H1 (cell line): ENCODE measurements around the gene FUBP3. TPM values are rescaled to one million over a fixed set of nuclear protein-coding genes. Genes with fewer than 3 reads are reported as not detected.
A peak's percentile ranks its signal among the peaks of the same experiment; 100 is the strongest.

Experiments
- CTCF ChIA-PET: fragments of 300-600 bp; sonication (Branson Sonifier 250); formaldehyde crosslinking; loops from one replicate; lab custom pipeline; 2021; ENCODE audit not compliant: partially characterized antibody; lab: Charles Lee
- POLR2A ChIA-PET: fragments of 300-600 bp; sonication (Branson Sonifier 250); formaldehyde crosslinking; loops from one replicate; lab custom pipeline; 2021; ENCODE audit warnings: inconsistent platforms; ENCODE audit not compliant: partially characterized antibody; lab: Charles Lee
- DNase-seq, 2 experiments: peaks; one replicate each; pipeline versions ENCODE4 v3.0.0 to v3.0.0-alpha.2; 2010 to 2022; ENCODE audit warnings: low spot score in 2 of 2, low read depth in 1 of 2, mixed read lengths in 1 of 2
- FAIRE-seq: peaks from 2 replicates; lab custom pipeline; 2011; peaks lifted over from hg19 to GRCh38; lab: Jason Lieb, UNC
- H2AFZ ChIP-seq: 2 replicates; pipeline ENCODE4 v1.8.1; 2012; ENCODE audit warnings: low read length, inconsistent platforms
- H2AK5ac ChIP-seq: 2 replicates; pipeline ENCODE4 v1.6.1; 2013; ENCODE audit warnings: low read depth, low read length
- H2BK120ac ChIP-seq: replicated peaks from 2 replicates; pipeline ENCODE3; 2013; ENCODE audit warnings: low read depth, low read length, inconsistent platforms
- H2BK12ac ChIP-seq: 2 replicates; pipeline ENCODE4 v1.6.1; 2013; ENCODE audit warnings: low read depth, low read length
- H2BK15ac ChIP-seq: 2 replicates; pipeline ENCODE4 v1.6.1; 2013; ENCODE audit warnings: low read length
- H2BK20ac ChIP-seq: 2 replicates; pipeline ENCODE4 v1.6.1; 2013; ENCODE audit warnings: low read length
- H2BK5ac ChIP-seq: 2 replicates; pipeline ENCODE4 v1.6.1; 2013; ENCODE audit warnings: low read depth, low read length
- H3K14ac ChIP-seq: 2 replicates; pipeline ENCODE4 v1.6.1; 2013; ENCODE audit warnings: inconsistent platforms; ENCODE audit not compliant: insufficient read length
- H3K18ac ChIP-seq: 2 replicates; pipeline ENCODE4 v1.6.1; 2013; ENCODE audit warnings: low read length; ENCODE audit errors: extremely low read depth
- H3K23ac ChIP-seq: 2 replicates; pipeline ENCODE4 v1.6.1; 2013; ENCODE audit warnings: inconsistent platforms; ENCODE audit not compliant: insufficient read length
- H3K23me2 ChIP-seq: 2 replicates; pipeline ENCODE4 v1.6.1; 2013; ENCODE audit warnings: low read depth, low read length
- H3K27ac ChIP-seq: 2 replicates; pipeline ENCODE4 v1.6.1; 2011; ENCODE audit warnings: low read depth, low read length, inconsistent platforms
- H3K27me3 ChIP-seq, 4 experiments: replicated peaks in 1 of 4; 1 replicate in 1 of 4; 2 replicates in 3 of 4; pipeline versions ENCODE4 v1.6.1 to v1.8.1; 2011 to 2013; ENCODE audit warnings: low read length in 3 of 4, mild to moderate bottlenecking in 3 of 4, inconsistent platforms in 2 of 4, mixed read lengths in 2 of 4, moderate library complexity in 1 of 4; ENCODE audit not compliant: control insufficient read depth in 3 of 4, insufficient read depth in 3 of 4; ENCODE audit errors: extremely low read depth in 1 of 4
- H3K36me3 ChIP-seq, 4 experiments: 2 replicates each; pipeline versions ENCODE4 v1.6.1 to v1.8.1; 2011 to 2013; ENCODE audit warnings: mild to moderate bottlenecking in 4 of 4, low read length in 3 of 4, moderate library complexity in 2 of 4, control low read depth in 1 of 4, inconsistent platforms in 1 of 4; ENCODE audit not compliant: insufficient read depth in 4 of 4, control insufficient read depth in 2 of 4
- H3K4ac ChIP-seq: replicated peaks from 2 replicates; pipeline ENCODE3; 2013; ENCODE audit warnings: low read length, low read depth, mixed read lengths, inconsistent platforms; ENCODE audit not compliant: insufficient read length
- H3K4me1 ChIP-seq, 4 experiments: replicated peaks in 1 of 4; 1 replicate in 1 of 4; 2 replicates in 3 of 4; pipeline versions ENCODE4 v1.6.1 to v1.8.1; 2011 to 2013; ENCODE audit warnings: low read length in 3 of 4, inconsistent platforms in 2 of 4, mixed read lengths in 1 of 4; ENCODE audit not compliant: insufficient read depth in 4 of 4, control insufficient read depth in 3 of 4
- H3K4me2 ChIP-seq, 2 experiments: 2 replicates each; pipeline versions ENCODE4 v1.6.1 to v1.8.1; 2011 to 2013; ENCODE audit warnings: low read depth in 2 of 2, low read length in 2 of 2, control low read depth in 1 of 2, inconsistent platforms in 1 of 2, mild to moderate bottlenecking in 1 of 2; ENCODE audit not compliant: insufficient read depth in 1 of 2
- H3K4me3 ChIP-seq, 4 experiments: fragments of 200-600, 300-600 bp in 1 of 4; sonication (generic), shearing (Covaris generic), sonication (Bioruptor Twin) in 1 of 4; 2 replicates each; pipeline versions ENCODE4 v1.5.1 to v1.8.1; 2011 to 2016; ENCODE audit warnings: low read length in 4 of 4, low read depth in 3 of 4, control low read depth in 2 of 4, inconsistent platforms in 2 of 4, mild to moderate bottlenecking in 2 of 4, mixed read lengths in 1 of 4, moderate library complexity in 1 of 4; ENCODE audit not compliant: insufficient read depth in 2 of 4; ENCODE audit errors: extremely low read depth in 1 of 4
- H3K56ac ChIP-seq: replicated peaks from 2 replicates; pipeline ENCODE3; 2013; ENCODE audit warnings: low read depth, mild to moderate bottlenecking, mixed read lengths, low read length, inconsistent platforms; ENCODE audit not compliant: insufficient read length
- H3K79me1 ChIP-seq: 2 replicates; pipeline ENCODE4 v1.6.1; 2013; ENCODE audit warnings: low read depth, low read length, control low read depth
- H3K79me2 ChIP-seq, 2 experiments: 2 replicates each; pipeline versions ENCODE4 v1.6.1 to v1.8.1; 2012 to 2013; ENCODE audit warnings: low read length in 2 of 2, mild to moderate bottlenecking in 2 of 2, inconsistent platforms in 1 of 2; ENCODE audit not compliant: insufficient read depth in 2 of 2, control insufficient read depth in 1 of 2
- H3K9ac ChIP-seq, 4 experiments: replicated peaks in 1 of 4; 1 replicate in 1 of 4; 2 replicates in 3 of 4; pipeline versions ENCODE4 v1.6.1 to v1.8.1; 2011 to 2013; ENCODE audit warnings: low read depth in 3 of 4, low read length in 3 of 4, control low read depth in 2 of 4, mild to moderate bottlenecking in 2 of 4, moderate library complexity in 2 of 4, inconsistent platforms in 1 of 4; ENCODE audit errors: extremely low read depth in 1 of 4
- H3K9me3 ChIP-seq, 2 experiments: 2 replicates each; pipeline versions ENCODE4 v1.6.1 to v1.8.1; 2012 to 2013; ENCODE audit warnings: mild to moderate bottlenecking in 2 of 2, moderate library complexity in 2 of 2, control low read depth in 1 of 2, inconsistent platforms in 1 of 2, low read depth in 1 of 2, low read length in 1 of 2, mixed read lengths in 1 of 2; ENCODE audit not compliant: insufficient read depth in 2 of 2
- H4K20me1 ChIP-seq, 2 experiments: replicated peaks in 1 of 2; 2 replicates each; pipeline versions ENCODE3 to v1.8.1; 2011 to 2013; ENCODE audit warnings: inconsistent platforms in 2 of 2, low read length in 2 of 2, mild to moderate bottlenecking in 1 of 2; ENCODE audit not compliant: insufficient read depth in 2 of 2, control insufficient read depth in 1 of 2
- H4K5ac ChIP-seq: 2 replicates; pipeline ENCODE4 v1.6.1; 2013; ENCODE audit warnings: low read length, low read depth, mixed read lengths, inconsistent platforms; ENCODE audit not compliant: insufficient read length
- H4K8ac ChIP-seq: 2 replicates; pipeline ENCODE4 v1.8.0; 2013; ENCODE audit warnings: mild to moderate bottlenecking, moderate library complexity, low read length, inconsistent platforms; ENCODE audit not compliant: insufficient read depth; ENCODE audit errors: extremely low read depth
- H4K91ac ChIP-seq: replicated peaks from 2 replicates; pipeline ENCODE3; 2013; ENCODE audit warnings: low read length, mixed read lengths, inconsistent platforms; ENCODE audit not compliant: insufficient read length
- CTBP2 ChIP-seq: IDR thresholded peaks from 2 replicates; pipeline ENCODE4 v1.7.0; 2011; ENCODE audit warnings: borderline replicate concordance, mild to moderate bottlenecking, moderate library complexity, mixed read lengths, low read length; ENCODE audit not compliant: insufficient read depth, insufficient read length
- CTCF ChIP-seq, 3 experiments: IDR thresholded peaks; 1 replicate in 2 of 3; 2 replicates in 1 of 3; pipeline versions ENCODE4 v1.5.1 to v1.6.1; 2011; ENCODE audit warnings: low read length in 3 of 3, mild to moderate bottlenecking in 3 of 3, inconsistent platforms in 2 of 3, low read depth in 1 of 3, moderate library complexity in 1 of 3; ENCODE audit not compliant: insufficient read depth in 1 of 3; ENCODE audit errors: control extremely low read depth in 1 of 3
- HDAC6 ChIP-seq: IDR thresholded peaks from one replicate; pipeline ENCODE4 v1.7.1; 2012; ENCODE audit warnings: low read depth, mild to moderate bottlenecking, inconsistent platforms, low read length, moderate library complexity
- KDM4A ChIP-seq: IDR thresholded peaks from one replicate; pipeline ENCODE4 v1.7.1; 2012; ENCODE audit warnings: low read depth, mild to moderate bottlenecking, moderate library complexity, low read length, inconsistent platforms; ENCODE audit not compliant: severe bottlenecking
- RAD21 ChIP-seq, 2 experiments: IDR thresholded peaks in 1 of 2; conservative IDR thresholded peaks in 1 of 2; 2 replicates each; pipeline ENCODE4 v1.6.1; 2011; ENCODE audit warnings: low read depth in 2 of 2, low read length in 2 of 2, improper control_type of control experiment in 1 of 2, inconsistent platforms in 1 of 2, mild to moderate bottlenecking in 1 of 2, moderate library complexity in 1 of 2
- TCF12 ChIP-seq: IDR thresholded peaks from 2 replicates; pipeline ENCODE4 v1.6.1; 2011; ENCODE audit warnings: low read depth, mild to moderate bottlenecking, low read length
- ZNF274 ChIP-seq: IDR thresholded peaks from 2 replicates; pipeline ENCODE4 v1.7.0; 2012; ENCODE audit warnings: low read length, borderline replicate concordance; ENCODE audit errors: extremely low read depth
- WGBS, 2 experiments: shearing (Covaris generic) in 1 of 2; methylation state at CpG; one replicate each; pipeline versions ENCODE4 v1.1.6 to v1.1.7; 2013 to 2015; ENCODE audit warnings: low lambda C conversion rate in 2 of 2, mixed read lengths in 2 of 2, inconsistent platforms in 1 of 2, low coverage in 1 of 2, missing lambda C conversion rate in 1 of 2; ENCODE audit not compliant: insufficient replicate concordance in 2 of 2, insufficient coverage in 1 of 2, insufficient read length in 1 of 2; ENCODE audit errors: extremely low coverage in 1 of 2, missing lambda C conversion rate in 1 of 2; 5-methylcytosine and 5-hydroxymethylcytosine counted together
- polyA plus RNA-seq, 7 experiments: library from polyadenylated mRNA; depleted of rRNA in 3 of 7; stranded (reverse) in 5 of 7; unstranded in 2 of 7; fragments of >200 nt in 5 of 7; fragments of 200-250 nt in 2 of 7; gene quantifications; 1 replicate in 5 of 7; 2 replicates in 1 of 7; 4 replicates in 1 of 7; pipeline versions ENCODE4 v1.2.1 to v1.2.3, GENCODE V29; 2011 to 2013; ENCODE audit warnings: missing spikeins in 2 of 7, mixed read lengths in 2 of 7
- total RNA-seq: library from RNA; stranded (reverse); fragmentation: NEBNext Ultra II Directional; extraction: Animal tissue kit (Norgen Biotek cat#: 25700); gene quantifications from 2 replicates; pipeline ENCODE4 v1.2.1, GENCODE V29; 2021

Gene FUBP3
- total and polyA plus RNA-seq, 2 of the 8 experiments (the other 6 are each of a cell fraction or from before 2014, with no cell fraction given) = 23.7 to 76.4 TPM

GRCh38 chr9:130627896-130628792, 48.8 kb downstream of the FUBP3 start:
- Histone ChIP-seq H3K56ac (no peak overlapping the region), H3K23me2 (no peaks in the 10 kb centered on the region), H4K20me1 (peaks cover 0 to 7% of the 10 kb centered on the region in 2 experiments), H3K27ac (no peak overlapping the region), H2AK5ac (no peak overlapping the region), H3K4ac (no peak overlapping the region), H4K5ac (no peak overlapping the region), H3K14ac (no peak overlapping the region), H3K18ac (peak overlapping the region; percentile 71), H2AFZ (no peak overlapping the region), H3K9ac (no peak overlapping the region), H3K79me1 (peaks cover 5% of the 10 kb centered on the region), H3K36me3 (peaks cover 16 to 70% (median 48%) of the 10 kb centered on the region in 4 experiments), H2BK120ac (no peak overlapping the region), H3K79me2 (no peaks in the 10 kb centered on the region), H4K91ac (no peak overlapping the region), H3K4me1 (peaks cover 12 to 27% (median 18%) of the 10 kb centered on the region in 4 experiments), H2BK5ac (peak overlapping the region; percentile 20; the same call in 1 of the 2 replicates), H2BK20ac (no peak overlapping the region), H2BK15ac (0 out of 2 replicates have a peak overlapping the region, but pooled peaks have one; percentile 61), H4K8ac (no peak overlapping the region; the same call in 1 of the 2 replicates), H3K23ac (no peak overlapping the region), H3K4me3 (no peak overlapping the region), H3K27me3 (no peaks in the 10 kb centered on the region), H3K9me3 (no peaks in the 10 kb centered on the region), H3K4me2 (0 out of 4 replicates have a peak overlapping the region, but pooled peaks of 1 of the 2 experiments have one; percentile 85), H2BK12ac (no peak overlapping the region)
- DNase-seq = no peak
- FAIRE-seq = no peak
- CTCF ChIA-PET = interaction anchor here (0.7 to 6.7 kb wide), 9 partner anchors 8 to 164 kb away, joined by 3 to 30 read pairs (median 3); no protein-coding TSS in a partner anchor
- 92% methylated on average over 23 of the region's 23 CpGs; no CpG with 5 or more reads in 1 of the 2 experiments for WGBS, 2 experiments
- POLR2A ChIA-PET = interaction anchor here (0.8 to 2.4 kb wide), 5 partner anchors 8 to 146 kb away, joined by 3 to 7 read pairs (median 3); no protein-coding TSS in a partner anchor
- TF ChIP-seq RAD21 (IDR thresholded peaks at IDR 0.05 in 1 of 2, conservative IDR thresholded peaks at IDR 0.05 in 1 of 2; ENCODE audit: low read depth in 2 of 2, low read length in 2 of 2) = no peak
- no peak for TF ChIP-seq ZNF274
- no peak for TF ChIP-seq CTBP2
- no peak for TF ChIP-seq TCF12
- no peak for TF ChIP-seq HDAC6
- no peak for TF ChIP-seq KDM4A
- no peak for TF ChIP-seq CTCF (IDR thresholded peaks at IDR 0.05; ENCODE audit: control extremely low read depth in 1 of 3, insufficient read depth in 1 of 3, low read depth in 1 of 3, low read length in 3 of 3)
